ENCODE results near the gene TUBA8.
"Not testable (repeated sequence)": the region's sequence is repeated elsewhere in the genome, so short reads cannot be mapped to it uniquely, and the experiment has no call there.

TUBA8 gene

DNA sequence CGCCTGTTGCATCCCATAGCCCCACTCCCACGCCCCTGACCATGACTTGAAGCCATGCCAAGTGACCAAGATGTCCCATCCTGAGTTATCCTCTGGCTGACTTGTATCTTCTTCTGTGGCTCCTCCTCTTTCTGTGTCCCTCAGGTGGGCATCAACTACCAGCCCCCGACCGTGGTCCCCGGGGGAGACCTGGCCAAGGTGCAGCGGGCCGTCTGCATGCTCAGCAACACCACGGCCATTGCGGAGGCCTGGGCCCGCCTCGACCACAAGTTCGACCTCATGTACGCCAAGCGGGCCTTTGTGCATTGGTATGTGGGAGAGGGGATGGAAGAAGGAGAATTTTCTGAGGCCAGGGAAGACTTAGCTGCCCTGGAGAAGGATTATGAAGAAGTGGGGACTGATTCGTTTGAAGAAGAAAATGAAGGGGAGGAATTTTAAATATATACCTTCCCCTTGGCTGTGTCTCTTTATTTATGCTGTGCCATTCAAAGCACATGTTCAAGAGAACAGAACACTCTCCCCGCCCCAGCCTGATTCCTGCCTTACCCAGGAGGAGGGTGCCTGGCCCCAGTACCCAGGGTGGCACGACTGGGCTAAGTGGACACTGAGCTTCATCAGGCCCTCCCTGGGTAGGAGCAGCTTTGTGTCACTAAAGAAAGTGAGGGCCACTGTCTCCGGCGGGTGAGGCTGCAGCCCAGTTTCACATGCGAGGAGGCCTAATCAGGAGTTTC, 20.3 kb downstream of the TUBA8 start:
- no peak for DNase-seq (ENCODE audit: low read depth)

DNA sequence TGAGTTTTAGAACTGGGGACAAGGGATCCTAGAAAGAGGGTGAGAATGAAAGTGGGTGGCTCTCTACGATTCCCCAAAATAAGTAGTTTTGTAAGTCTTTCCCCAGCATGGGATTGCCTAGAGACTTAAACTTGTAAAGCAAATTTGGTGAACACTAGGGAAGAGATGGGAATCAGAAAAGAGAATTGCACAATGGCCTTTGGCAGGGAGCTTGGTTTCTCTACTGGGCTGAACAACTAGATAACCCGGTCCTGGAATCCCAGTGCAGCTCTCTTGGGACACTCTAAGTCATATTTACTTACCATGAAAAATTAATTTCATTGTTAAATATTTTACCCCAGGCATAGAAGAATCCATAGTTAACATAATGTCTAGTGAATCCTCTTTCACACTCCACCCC, 22.8 kb downstream of the TUBA8 start:
- no peak for DNase-seq (ENCODE audit: low read depth)

DNA sequence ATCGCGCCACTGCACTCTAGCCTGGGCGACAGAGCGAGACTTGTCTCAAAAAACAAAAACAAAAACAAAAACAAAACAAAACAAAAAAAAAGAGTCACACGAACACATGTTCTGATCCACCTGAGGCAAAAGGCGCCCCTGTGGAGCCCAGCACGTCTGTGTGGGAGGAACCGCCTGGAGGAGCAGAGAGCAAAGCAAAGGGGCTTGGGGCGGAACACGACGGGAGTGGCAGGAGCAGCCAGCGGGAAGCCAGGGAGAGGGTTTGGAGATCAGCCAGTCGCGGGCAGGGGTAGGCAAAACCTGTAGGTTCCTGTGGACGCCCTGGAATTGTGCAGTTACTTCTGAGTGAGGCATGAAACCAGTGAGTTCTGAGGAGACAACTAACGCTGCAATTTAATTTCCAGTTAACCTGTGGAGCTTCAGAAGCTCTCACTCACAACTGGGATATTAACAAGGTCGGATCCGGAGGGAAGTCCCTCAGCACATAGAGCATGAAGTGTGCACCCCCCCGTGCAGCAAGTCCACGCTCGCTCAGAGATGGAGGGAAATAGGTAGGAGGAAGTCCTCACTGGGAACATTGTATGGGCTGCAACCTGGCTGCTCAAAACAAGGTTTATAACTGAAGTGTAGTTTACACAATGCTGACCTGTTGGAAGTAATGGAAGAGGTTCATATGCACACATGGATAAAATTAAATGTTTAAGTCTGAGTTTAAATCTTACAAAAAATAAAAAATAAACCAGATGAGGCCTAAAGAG, 26.1 kb downstream of the TUBA8 start:
- no peak for DNase-seq (ENCODE audit: low read depth)

DNA sequence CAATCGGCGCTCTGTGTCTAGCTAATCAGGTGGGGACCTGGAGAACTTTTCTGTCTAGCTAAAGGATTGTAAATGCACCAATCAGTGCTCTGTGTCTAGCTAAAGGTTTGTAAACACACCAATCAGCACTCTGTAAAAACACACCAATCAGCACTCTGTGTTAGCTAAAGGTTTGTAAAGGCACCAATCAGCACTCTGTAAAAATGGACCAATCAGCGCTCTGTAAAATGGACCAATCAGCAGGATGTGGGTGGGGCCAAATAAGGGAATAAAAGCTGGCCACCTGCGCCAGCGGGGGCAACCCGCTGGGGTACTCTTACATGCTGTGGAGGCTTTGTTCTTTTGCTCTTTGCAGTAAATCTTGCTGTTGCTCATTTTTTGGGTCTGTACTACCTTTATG, 30.4 kb downstream of the TUBA8 start:
- DNase-seq (ENCODE audit: low read depth) = not testable (repeated sequence)

DNA sequence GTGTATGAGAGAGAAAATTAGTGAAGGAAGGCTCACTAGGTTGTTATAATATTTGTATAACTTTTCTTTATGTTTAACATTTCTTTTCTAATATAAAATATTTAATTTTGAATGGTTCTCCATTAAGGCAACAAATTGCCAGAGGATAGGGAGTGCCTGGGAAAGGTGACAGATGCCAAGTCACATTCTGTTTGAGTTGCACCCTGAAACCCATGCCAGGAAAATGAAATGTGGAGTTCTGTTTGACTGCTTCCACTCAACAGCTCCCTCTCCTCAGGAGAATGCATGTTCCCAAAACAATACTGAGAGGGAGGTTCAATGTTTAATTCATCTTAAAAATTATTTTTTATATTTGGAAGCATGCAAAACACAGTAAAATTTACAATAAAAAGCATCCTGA, 33.5 kb downstream of the TUBA8 start:
- DNase-seq (ENCODE audit: low read depth) = no peak

DNA sequence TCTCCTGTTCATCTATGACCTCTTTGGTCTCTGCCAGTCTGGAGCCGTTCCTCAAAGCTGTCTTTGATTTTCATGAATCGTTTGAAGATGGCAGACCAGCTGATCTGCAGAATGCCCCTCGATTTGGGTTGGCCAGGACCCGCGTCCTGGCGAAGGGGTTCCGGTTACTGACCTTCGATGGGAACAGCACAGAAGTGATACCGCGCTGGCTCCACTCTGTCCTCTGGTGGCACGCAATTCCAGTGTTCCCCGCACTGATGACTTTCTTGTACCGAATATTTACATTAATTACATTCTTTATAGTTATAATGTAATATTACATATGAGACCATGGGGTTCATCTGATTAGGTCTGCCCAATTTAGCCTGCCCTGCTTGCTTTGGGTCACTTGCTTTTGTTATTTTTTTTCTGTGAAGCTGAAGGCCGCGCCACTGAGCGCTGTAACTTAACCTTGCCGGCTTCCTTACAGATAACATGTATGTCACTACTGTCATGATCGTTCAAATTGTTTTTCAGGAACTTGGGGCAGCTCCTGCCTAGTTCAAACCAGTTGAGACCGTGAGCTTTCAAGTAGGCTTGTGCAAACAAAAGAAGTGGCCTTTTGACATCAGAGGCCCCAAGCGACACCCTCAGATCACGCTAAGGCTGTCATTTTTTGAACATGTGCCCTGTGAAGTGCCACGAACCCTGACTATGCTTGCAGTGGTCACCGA, 35.2 kb downstream of the TUBA8 start:
- DNase-seq (ENCODE audit: low read depth) = no peak

DNA sequence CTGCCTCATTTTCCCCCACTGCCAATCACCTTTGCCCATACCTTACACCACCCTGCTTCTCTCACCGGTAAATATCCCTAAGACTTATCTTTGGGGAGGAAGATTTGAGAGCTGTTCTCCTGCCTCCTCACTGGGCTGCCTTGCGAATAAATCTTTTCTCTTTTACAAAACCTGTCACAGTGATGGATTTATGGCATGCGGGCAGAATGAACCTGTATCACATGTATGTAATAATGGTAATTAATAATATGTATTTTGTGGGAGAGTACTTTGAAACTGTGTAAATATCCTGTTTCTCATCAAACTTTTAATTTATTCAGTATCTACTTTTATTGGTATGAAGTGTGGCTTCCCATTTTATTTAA, 35.8 kb downstream of the TUBA8 start:
- no peak for DNase-seq (ENCODE audit: low read depth)

DNA sequence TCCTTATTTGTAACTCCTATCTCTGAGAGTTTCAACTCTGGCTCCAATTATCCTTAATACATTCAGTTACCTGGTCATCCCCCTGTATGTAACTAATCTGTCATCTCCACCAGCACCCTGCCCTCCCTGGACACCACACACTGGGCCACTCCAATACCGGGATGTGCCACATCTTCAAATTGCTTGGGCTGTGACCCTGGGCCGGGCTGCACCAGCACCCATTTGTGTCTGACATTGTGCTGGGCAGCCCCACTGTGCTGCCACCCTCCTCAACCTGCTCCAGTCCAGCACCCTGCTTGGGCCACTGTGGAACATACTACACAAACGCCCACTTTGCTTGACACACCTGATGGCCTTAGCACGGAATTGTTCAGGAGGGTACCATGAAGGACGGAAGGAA, 37.2 kb downstream of the TUBA8 start:
- DNase-seq (ENCODE audit: low read depth) = no peak

DNA sequence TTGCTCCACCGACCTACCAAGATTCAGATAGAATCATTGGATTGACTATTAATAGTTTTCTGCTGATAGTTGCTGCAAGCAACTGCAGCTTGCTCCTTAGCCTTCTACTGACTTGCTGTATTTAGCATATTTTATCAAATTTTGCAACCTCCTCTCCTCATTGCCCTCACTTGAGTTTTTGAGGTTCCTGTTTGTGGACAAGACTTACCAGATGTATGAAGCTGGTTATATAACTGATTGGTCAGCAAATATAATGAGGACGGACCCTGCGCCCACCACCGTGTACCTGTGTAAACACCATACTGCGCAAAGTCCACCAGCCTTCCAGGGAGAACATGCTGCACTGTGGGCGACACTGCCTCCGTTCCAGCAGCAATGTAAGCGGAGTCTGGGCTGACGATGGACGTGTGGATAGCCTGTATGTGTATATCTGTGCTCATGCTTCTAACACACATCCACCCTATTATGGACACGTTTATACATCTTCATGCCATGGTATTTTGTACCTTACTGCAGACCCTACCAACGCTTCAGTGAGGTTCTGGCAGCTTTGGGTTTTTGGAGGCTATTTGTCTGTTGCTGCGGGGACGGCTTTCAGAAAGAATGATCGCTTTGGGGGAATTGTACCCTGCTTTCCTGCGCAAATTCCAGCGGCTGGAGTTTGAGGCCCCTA, 37.8 kb downstream of the TUBA8 start:
- no peak for DNase-seq (ENCODE audit: low read depth)

DNA sequence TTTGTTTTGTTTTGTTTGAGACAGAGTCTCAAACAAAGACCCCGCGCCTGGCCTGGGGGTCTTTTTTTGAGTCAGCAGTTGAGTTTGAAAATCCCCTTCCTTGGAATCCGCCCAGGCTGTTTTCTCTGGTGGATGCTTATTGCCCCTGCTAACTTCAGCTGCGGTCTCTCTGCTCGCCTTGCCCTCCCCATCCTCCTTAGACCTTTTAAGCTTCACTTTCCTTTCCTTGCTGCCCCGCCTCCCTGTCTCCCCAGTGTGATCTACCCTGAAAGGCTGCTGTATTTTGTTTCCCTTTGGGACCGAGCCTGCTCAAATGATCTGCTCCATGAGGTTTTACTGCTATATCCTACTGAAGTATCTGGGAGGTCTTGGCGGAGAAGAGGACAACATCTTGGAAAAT, 41.9 kb downstream of the TUBA8 start:
- DNase-seq (ENCODE audit: low read depth) = no peak

DNA sequence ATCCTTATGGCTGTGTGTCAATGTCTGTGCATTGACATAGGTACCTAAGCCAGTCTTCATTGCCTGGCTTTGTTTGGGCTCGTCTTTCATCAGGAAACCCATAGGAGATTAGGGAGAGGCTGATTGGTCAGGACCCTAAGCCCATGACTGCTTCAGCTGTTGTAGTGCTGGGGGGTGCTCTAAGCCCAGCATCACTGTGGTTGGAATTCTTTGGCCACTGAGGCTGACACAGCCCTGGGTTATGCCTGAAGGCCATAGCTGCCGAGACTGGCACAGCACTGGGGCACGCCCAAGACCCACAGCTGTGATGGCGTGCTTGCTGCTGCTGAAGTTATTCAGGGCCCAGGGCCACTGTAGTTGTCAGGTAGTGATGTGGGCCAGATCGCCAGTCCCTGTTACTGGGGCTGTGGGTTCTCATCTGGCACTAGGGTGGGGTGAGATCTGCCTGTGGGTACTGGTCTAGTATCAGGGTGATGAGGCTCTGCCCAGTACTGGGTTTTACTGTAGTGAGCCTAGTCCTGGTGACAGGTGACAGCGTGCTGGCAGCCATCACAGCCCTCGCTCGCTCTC, 44.3 kb downstream of the TUBA8 start:
- no peak for DNase-seq (ENCODE audit: low read depth)

DNA sequence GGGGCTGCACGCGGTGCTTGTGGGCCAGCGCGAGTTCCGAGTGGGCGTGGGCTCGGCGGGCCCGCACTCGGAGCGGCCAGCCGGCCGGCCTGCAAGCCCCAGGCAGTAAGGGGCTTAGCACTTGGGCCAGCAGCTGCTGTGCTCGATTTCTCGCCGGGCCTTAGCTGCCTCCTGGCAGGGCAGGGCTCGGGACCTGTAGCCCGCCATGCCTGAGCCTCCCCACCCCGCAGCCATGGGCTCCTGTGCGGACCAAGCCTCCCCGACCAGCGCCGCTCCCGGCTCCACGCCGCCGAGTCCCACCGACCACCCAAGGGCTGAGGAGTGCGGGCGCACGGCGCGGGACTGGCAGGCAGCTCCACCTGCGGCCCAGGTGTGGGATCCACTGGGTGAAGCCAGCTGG, 44.9 kb downstream of the TUBA8 start:
- not testable (repeated sequence) for DNase-seq (ENCODE audit: low read depth)

DNA sequence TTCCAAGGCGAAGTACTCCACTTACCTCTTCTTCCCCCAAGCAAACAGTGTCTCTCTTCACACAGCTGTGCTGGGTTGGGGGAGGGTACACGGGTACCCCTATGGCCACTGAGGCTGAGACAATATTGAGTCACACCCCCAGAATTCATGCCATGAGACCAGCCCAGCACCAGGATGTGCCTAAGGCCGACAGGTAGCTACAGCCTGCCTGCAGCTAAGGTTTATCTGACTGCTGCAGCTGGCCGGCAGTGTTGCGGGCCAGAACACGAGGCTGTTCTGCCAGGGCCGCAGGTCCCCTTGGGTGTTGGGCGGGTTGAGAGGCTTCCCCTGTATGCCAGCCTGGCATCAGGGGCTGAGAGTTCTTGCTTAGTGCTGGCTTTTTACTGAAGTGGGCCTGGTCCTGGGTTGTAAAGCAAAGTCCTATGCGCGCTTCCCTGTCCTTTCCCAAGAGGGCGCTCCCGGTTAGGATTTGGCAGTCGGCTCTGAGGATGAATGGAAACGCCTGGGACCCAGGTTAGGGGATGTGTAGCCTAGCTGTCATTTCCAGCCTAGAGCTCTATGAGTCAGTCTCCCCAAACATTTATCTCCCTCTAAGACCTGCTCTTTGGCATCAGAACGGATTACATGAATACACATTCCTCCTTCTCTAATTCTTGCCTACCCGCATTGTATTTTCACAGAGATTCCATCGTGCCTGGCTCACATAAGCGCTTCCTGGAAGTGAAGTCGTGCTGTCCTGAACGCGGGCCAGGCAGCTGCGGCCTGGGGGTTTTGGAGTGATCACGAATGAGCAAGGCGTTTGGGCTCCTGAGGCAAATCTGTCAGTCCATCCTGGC, 46.5 kb downstream of the TUBA8 start:
- DNase-seq (ENCODE audit: low read depth) = peak; percentile 18

DNA sequence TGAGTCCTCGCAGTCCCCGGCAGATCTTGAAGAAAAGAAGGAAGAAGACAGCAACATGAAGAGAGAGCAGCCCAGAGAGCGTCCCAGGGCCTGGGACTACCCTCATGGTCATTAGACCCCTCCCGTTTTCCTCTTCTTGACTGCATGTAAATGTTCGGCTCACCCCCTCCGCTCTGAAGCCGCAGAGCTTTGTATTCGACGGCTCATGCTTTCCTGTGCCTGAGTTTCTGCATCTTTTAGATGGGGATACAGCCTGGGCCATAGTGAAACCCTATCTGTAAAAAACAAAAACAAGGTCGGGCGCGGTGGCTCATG, 47.1 kb downstream of the TUBA8 start:
- DNase-seq (ENCODE audit: low read depth) = no peak

DNA sequence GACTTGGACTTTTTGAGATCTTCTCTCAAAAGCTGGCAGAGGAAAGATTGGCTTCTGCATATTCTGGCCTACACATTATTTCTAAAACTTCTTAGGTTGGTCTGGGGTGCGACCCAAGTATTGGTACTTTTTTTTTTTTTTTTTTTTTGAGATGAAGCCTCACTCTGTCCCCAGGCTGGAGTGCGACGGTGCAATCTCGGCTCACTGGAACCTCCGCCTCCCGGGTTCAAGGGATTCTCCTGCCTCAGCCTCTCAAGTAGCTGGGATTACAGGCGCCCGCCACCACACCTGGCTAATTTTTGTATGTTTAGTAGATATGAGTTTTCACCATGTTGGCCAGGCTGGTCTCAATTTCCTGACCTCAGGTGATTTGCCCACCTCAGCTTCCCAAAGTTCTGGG, 50.0 kb downstream of the TUBA8 start:
- not testable (repeated sequence) for DNase-seq (ENCODE audit: low read depth)

DNA sequence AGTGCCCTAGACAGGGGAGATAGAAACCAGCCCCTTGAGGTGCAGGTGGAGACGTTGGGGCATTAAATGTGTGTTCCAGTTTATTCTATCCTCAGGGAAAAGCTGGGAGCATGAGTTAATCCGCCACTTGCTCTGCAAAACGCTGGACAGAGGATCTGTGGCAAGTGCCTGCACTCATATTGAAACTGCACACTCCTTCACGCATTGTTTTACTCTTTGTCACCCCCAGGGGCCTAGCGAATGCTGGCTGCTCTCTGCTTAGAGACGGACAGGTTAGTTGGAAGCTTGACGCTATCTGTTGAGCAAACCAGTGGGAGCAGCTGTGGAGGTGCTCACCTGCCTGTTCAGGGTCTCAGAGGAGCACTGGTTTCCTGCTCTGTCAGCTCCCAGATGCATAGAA, 53.2 kb downstream of the TUBA8 start:
- not testable (repeated sequence) for DNase-seq (ENCODE audit: low read depth)

DNA sequence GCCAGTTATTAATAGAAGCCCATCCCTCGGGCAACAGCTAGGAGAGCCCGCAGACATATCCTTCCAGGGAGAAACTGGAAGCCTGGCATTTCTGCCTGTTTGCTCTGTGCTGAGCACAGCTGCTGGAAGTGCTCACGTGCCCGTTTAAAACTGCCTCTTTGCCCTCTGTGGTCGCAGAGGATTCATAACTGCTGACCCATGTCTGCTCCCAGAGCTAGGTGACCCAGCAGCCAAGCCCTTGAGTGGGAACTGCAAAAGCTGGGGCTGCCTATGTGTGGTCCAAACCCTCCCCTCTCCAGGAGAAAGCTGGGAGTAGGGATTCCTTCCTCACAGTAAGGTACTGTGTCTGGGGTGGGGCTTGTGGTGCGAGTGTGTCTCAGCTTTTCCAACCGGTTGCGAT, 54.0 kb downstream of the TUBA8 start:
- DNase-seq (ENCODE audit: low read depth) = not testable (repeated sequence)

DNA sequence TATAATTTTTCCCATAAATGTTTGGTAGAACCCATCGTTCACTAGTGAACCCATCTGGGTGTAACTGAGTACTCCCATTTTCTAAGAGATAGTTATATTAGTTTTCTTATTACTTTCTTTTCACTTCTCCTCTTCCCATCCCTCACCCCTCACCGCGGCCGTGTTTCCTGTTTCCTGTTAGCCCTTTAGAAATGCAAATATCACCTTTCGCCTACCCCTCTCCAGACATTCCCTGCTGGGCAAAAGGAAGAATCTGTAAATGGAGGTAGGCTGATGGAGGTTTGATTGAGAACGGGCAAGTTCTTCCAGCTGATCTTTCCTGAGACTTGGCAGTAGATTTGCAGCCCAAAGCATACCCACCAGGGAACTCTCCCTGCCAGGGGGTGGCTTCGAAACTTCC, 54.7 kb downstream of the TUBA8 start:
- not testable (repeated sequence) for DNase-seq (ENCODE audit: low read depth)

DNA sequence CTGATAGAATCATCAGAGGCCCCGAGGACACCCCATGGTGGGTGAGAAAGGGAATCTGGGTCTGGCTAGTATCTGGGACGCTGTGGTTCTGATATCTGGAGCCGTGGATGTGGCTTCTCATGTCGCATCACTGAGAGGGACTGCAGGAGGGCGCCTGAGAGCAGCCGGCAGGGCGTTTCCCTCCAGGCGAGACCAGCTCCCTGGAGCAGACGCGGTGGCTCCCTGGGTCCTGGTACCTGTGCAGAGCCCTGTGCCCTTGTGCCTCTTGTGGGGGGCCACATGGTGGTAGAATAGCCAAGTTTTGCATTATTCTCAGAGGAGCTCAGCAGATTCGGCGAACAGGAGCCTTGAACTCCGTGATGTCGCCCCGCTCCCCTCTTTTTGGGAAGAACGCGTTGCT, 59.7 kb downstream of the TUBA8 start:
- DNase-seq (ENCODE audit: low read depth) = not testable (repeated sequence)

DNA sequence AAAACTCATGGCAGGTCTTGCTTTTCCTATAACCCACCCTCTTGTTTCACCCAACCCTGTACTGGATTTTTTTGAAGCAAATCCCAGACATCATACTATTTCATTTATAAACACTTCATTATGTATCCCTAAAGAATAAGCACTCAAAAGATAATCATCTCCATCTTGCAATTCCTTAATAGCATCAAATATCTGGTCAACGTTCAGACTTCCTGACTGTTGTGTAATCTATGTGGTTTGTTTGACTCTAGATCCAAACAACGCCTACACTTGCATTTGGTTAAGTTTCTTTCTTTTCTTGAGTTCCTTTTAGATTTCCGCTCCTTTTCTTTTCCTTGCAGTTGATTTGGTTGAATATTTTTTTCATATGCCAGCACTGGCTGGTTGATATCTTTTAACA, 61.6 kb downstream of the TUBA8 start:
- not testable (repeated sequence) for DNase-seq (ENCODE audit: low read depth)

DNA sequence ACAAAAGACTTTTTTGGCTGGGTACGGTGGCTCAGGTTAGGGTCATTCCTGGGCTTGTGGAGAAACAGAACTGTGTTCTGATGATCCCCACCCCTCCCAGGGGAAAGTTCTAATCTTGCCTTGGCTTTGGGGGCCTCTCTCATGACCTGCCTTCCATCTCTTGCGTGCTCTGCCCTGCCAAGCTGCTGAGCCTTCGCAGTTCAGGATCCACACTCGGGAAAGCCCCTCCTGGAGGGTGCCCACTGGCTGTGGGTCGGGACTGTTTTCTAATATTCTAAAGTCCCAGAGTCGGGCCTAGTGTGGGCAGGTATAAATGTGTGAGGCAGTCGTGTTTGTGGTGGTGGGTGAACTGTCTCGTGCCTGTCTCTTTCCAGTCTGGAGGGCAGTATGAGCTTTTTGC, 62.2 kb downstream of the TUBA8 start:
- DNase-seq (ENCODE audit: low read depth) = not testable (repeated sequence)
